ES-I3 (cell line): Measurements from ENCODE around the gene ECHS1.
A peak's percentile ranks its signal among the peaks of the same experiment; 100 is the strongest.
"Not testable (repeated sequence)": the region's sequence is repeated elsewhere in the genome, so short reads cannot be mapped to it uniquely, and the experiment has no call there.

ENCODE experiments used
- H3K36me3 ChIP-seq: 2 replicates; pipeline ENCODE4 v1.6.1; 2013; ENCODE audit warnings: mild to moderate bottlenecking, low read length, control low read depth, moderate library complexity; ENCODE audit not compliant: insufficient read depth
- H3K4me1 ChIP-seq: 2 replicates; pipeline ENCODE4 v1.6.1; 2013; ENCODE audit warnings: mild to moderate bottlenecking, control low read depth, low read length; ENCODE audit not compliant: insufficient read depth
- H3K9ac ChIP-seq: 2 replicates; pipeline ENCODE4 v1.6.1; 2013; ENCODE audit warnings: low read depth, mild to moderate bottlenecking, low read length, moderate library complexity
- H3K9me3 ChIP-seq: 2 replicates; pipeline ENCODE4 v1.6.1; 2013; ENCODE audit warnings: mild to moderate bottlenecking, low read length, moderate library complexity; ENCODE audit not compliant: control insufficient read depth, insufficient read depth

Gene ECHS1

DNA sequence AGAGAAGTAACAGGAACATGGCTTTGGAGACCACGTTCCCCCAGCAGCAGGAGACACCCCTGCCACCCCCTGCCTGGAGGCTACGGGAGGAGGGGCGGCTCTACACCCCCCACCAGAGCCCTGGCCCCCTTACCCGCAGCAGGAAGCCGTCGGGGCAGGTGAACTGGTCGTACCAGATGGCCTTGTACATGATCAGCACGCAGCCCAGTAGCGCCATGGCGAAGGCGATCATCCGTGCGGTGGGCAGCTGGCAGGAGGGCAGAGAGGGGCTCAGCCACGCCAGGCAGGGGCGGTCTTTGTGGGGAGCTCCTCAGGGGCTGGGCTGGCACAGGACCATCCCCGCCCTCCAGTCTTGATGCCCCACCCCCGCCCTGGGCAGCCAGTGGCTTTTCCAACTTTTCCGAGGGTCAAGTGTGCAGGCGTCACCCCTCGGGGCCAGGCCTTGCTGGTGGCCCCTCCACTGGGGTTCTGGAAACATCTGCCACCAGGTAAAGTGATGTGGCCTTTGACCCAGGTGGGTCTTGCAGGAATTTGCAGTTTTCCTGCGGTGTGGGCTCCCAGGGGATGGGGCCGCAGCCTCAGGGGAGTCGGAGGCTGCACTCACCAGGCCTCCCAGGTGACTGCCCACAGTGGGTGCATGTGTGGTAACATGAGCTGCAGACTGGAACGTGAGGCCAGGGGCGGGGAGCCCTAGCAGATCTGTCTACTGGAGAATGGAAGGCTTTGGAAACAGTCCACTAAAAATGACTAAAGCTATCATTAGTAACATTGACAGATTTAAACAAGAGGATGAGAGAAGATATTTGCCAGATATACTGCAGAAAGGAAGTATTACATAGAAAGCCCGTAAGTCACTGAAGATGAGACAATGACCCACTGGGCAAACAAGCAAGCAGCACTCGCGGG is 46.2 kb downstream of the ECHS1 start:
- no peaks in the 10 kb centered on the region for H3K9me3 ChIP-seq
- H3K36me3 ChIP-seq, result no peaks in the 10 kb centered on the region
- peaks cover 3% of the 10 kb centered on the region; the same call in 1 of the 2 replicates for H3K4me1 ChIP-seq
- H3K9ac ChIP-seq, result no peak overlapping the region

DNA sequence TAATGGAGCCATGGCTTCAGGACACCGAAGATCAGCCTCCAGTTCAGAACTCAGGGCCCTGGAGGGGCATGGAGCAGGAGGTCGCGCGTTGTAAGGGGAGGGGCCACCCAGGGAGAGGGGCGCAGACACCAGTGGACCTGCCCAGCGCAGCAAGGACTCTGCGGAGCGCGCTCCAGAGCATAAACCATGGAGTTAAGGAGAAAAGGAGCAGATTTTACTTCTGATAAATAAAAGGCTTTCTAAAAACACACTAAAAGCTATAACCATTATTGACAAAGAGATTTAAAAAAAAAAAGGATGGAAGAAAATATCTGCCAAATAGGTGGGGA is 47.0 kb downstream of the ECHS1 start:
- no peaks in the 10 kb centered on the region for H3K9me3 ChIP-seq
- H3K4me1 ChIP-seq, result peaks cover 3% of the 10 kb centered on the region; the same call in 1 of the 2 replicates
- H3K9ac ChIP-seq, result peak overlapping the region; percentile 72
- H3K36me3 ChIP-seq, result no peaks in the 10 kb centered on the region

DNA sequence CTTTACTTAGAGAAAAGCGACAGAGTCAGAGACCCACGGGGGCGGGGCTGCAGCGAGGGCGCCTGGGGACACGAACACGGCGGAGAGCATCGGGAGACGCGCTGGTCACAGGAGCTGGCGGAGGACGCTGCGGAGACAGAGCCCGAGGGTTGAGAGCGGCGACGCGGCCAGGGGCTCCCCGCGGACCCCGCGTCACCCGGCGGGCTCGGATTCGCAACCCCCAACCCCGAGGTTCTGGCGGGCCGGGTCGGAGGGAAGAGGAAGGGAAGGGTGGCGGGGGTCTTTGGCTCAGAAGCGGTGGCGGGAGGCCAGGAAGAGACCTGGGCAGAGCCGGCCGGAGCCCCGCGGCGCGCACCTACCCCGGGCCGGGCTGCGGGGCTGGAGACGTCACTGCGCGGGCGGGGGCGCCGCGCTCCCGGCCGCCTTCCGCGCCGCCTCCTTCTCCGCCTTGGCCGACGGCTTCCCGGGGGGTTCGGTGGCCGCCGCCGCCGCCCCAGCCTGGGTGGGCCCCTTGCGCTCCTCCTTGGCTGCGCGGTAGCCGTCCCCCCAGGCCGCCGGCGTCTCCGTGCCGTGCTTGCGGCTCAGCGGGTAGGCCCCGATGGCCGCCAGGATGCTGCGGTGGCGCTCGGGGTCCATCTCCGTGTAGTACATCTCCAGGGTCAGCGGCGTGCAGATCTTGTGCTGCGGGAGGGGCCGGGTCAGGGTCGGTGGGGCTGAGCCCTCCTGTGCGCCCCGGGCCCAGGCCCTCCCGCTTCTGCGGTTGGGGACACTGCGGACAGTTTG is 47.5 kb downstream of the ECHS1 start:
- Histone ChIP-seq H3K9me3 (no peaks in the 10 kb centered on the region), H3K9ac (peak overlapping the region; percentile 72), H3K4me1 (peaks cover 3% of the 10 kb centered on the region; the same call in 1 of the 2 replicates), H3K36me3 (no peaks in the 10 kb centered on the region)

- no peaks in the 10 kb centered on the region for H3K9me3 ChIP-seq
- peak overlapping the region; percentile 72 for H3K9ac ChIP-seq
- no peaks in the 10 kb centered on the region for H3K36me3 ChIP-seq
- H3K4me1 ChIP-seq, result peaks cover 3% of the 10 kb centered on the region; the same call in 1 of the 2 replicates
Observed at GRCh38 chr10:133324857-133325260, 48.3 kb downstream of the ECHS1 start.

DNA sequence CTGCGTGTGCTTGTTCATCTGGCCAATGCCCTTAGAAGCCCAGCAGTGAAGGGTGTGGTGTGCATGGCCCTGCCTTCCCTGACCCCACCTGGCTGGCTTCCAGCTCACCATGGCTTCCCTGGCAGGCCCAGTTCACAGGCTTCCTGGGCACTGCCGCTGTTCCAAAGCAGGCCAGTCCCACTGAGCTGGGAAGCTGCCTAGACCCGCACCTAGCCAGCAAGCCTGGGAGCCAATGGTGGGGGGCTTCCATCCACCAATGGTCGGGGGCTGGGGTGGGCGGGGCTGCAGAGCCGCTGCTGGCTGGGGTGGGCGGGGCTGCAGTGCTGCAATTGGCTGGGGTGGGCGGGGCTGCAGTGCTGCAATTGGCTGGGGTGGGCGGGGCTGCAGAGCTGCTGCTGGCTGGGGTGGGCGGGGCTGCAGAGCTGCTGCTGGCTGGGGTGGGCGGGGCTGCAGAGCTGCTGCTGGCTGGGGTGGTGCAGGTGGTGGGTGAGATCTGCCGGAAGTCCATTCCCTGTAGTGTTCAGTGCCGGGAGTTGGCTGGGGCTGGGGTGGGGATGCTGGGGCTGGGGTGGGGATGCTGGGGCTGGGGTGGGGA is 48.9 kb downstream of the ECHS1 start:
- peak overlapping the region; percentile 25; the same call in 1 of the 2 replicates for H3K9ac ChIP-seq
- H3K36me3 ChIP-seq, result no peaks in the 10 kb centered on the region
- H3K9me3 ChIP-seq, result no peaks in the 10 kb centered on the region
- peaks cover 3% of the 10 kb centered on the region; the same call in 1 of the 2 replicates for H3K4me1 ChIP-seq

DNA sequence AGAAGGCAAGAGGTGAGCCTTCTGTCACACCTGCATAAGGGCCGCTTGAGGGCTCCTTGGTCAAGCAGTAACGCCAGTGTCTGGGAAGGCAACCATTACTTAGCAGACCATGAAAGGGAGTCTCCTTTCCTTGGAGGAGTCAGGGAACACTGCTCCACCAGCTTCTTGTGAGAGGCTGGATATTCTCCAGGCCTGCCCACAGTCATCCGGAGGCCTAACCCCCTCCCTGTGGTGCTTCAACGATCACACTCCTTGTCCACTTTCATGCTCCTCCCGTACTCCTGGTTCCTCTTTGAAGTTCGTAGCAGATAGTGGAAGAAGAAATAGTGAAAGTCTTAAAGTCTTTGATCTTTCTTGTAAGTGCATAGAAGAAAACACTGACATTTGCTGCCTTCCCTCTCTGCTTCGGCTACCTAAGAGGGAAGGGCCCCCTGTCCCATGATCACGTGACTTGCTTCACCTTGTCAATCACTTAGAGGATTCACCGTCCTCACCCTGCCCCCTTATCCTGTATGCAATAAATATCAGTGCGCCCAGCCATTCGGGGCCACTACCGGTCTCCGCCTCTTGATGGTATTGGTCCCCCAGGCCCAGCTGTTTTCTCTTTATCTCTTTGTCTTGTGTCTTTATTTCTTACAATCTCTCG is 51.0 kb downstream of the ECHS1 start:
- not testable (repeated sequence) for H3K36me3 ChIP-seq, H3K9me3 ChIP-seq, H3K9ac ChIP-seq, H3K4me1 ChIP-seq

- H3K9me3 ChIP-seq, H3K9ac ChIP-seq, H3K36me3 ChIP-seq, H3K4me1 ChIP-seq: not testable (repeated sequence)
Observed at GRCh38 chr10:133320852-133321422, 52.2 kb downstream of the ECHS1 start.

GRCh38 chr10:133318494-133319127 is 54.5 kb downstream of the ECHS1 start:
- Histone ChIP-seq H3K9ac (peak overlapping the region; percentile 53; the same call in 1 of the 2 replicates), H3K9me3 (no peaks in the 10 kb centered on the region; the same call in 1 of the 2 replicates), H3K36me3 (no peaks in the 10 kb centered on the region), H3K4me1 (no peaks in the 10 kb centered on the region)

DNA sequence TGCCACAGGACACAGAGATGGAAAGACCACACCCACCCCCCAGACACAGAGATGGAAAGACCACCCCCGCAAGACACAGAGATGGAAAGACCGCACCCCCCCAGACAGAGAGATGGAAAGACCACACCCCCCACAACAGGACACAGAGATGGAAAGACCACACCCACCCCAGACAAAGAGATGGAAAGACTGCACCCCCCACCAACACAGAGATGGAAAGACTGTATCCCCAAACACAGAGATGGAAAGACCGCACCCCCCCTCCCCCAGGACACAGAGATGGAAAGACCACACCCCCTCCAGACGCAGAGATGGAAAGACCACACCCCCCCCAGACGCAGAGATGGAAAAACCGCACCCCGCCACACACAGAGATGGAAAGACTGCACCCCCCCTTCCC is 56.4 kb downstream of the ECHS1 start:
- no peaks in the 10 kb centered on the region; the same call in 1 of the 2 replicates for H3K9me3 ChIP-seq
- H3K4me1 ChIP-seq, result no peaks in the 10 kb centered on the region
- no peaks in the 10 kb centered on the region for H3K36me3 ChIP-seq
- H3K9ac ChIP-seq, result no peak overlapping the region

GRCh38 chr10:133316266-133316665 is 56.9 kb downstream of the ECHS1 start:
- Histone ChIP-seq H3K9ac (no peak overlapping the region), H3K36me3 (no peaks in the 10 kb centered on the region), H3K4me1 (no peaks in the 10 kb centered on the region), H3K9me3 (no peaks in the 10 kb centered on the region; the same call in 1 of the 2 replicates)

GRCh38 chr10:133315847-133316246 is 57.3 kb downstream of the ECHS1 start:
- Histone ChIP-seq H3K9me3 (no peaks in the 10 kb centered on the region; the same call in 1 of the 2 replicates), H3K9ac (no peak overlapping the region), H3K36me3 (no peaks in the 10 kb centered on the region), H3K4me1 (no peaks in the 10 kb centered on the region)

DNA sequence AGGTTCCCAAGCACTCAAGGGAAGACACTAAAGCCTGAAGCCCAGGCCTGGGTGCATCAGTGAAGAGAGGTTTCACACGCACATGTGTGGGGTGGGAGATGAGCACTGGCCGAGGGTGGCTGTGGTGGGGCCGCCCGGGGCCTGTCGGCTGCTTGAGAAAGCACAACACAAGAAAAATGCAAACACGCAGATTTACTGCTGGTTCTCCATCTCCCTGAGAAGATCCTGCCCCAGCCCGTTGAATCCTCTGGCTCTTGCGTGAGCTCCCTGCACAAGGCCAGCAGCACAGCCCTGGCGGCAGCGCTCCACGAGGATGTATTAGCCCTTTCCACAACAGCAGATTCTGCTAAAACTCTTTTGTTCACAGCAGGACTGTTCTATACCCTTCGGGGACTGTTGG is 58.2 kb downstream of the ECHS1 start:
- no peak overlapping the region for H3K9ac ChIP-seq

GRCh38 chr10:133313192-133313591 is 60.0 kb downstream of the ECHS1 start:
- no peaks in the 10 kb centered on the region for H3K4me1 ChIP-seq
- no peaks in the 10 kb centered on the region; the same call in 1 of the 2 replicates for H3K9me3 ChIP-seq
- no peaks in the 10 kb centered on the region for H3K36me3 ChIP-seq
- H3K9ac ChIP-seq, result no peak overlapping the region

More for the DNA sequence above, 58.2 kb downstream of the ECHS1 start:
- no peaks in the 10 kb centered on the region; the same call in 1 of the 2 replicates for H3K9me3 ChIP-seq
- H3K4me1 ChIP-seq, result no peaks in the 10 kb centered on the region
- H3K36me3 ChIP-seq, result no peaks in the 10 kb centered on the region
